ENCODE results near the gene OPHN1.

- TF ChIP-seq CTCF (IDR thresholded peaks at IDR 0.05; ENCODE audit: poor library complexity) (no peak), EZH2 (IDR thresholded peaks at IDR 0.05; ENCODE audit: borderline replicate concordance) (no peak), EZH2phosphoT487 (IDR thresholded peaks at IDR 0.05; ENCODE audit: low read depth, severe bottlenecking, unreplicated experiment) (no peak)
These were observed 125.5 kb downstream of the OPHN1 start for GRCh38 chrX:68307769-68308168.

Data from hepatocyte (in vitro differentiated cells).